Kidney epithelial cell (primary cell): Measurements from ENCODE around the gene ATRIP. TPM values are rescaled to one million over a fixed set of nuclear protein-coding genes. Genes with fewer than 3 reads are reported as not detected.

ENCODE experiments used
- DNase-seq: peaks from one replicate; pipeline ENCODE4 v3.0.0-alpha.2; 2010; ENCODE audit warnings: low read depth
- H3K27me3 ChIP-seq: 2 replicates; pipeline ENCODE4 v1.6.0; 2011; ENCODE audit warnings: low read length; ENCODE audit not compliant: control insufficient read depth, insufficient read depth
- H3K36me3 ChIP-seq: 2 replicates; pipeline ENCODE4 v1.5.1; 2011; ENCODE audit warnings: low read length; ENCODE audit not compliant: control insufficient read depth, insufficient read depth
- H3K4me3 ChIP-seq: 2 replicates; pipeline ENCODE4 v1.5.1; 2011; ENCODE audit warnings: low read depth, mild to moderate bottlenecking, control low read depth, low read length
- CTCF ChIP-seq: IDR thresholded peaks from 2 replicates; pipeline ENCODE4 v1.5.1; 2011; ENCODE audit warnings: mild to moderate bottlenecking, moderate library complexity, low read length, control low read depth, inconsistent platforms; ENCODE audit not compliant: insufficient read depth, poor library complexity, severe bottlenecking
- total RNA-seq: library from RNA; depleted of rRNA; stranded (reverse); fragments of >200 nt; gene quantifications from 2 replicates; pipeline ENCODE4 v1.2.3, GENCODE V29; 2015

ATRIP gene
- total RNA-seq, 1 donor from 2014 or later: 5.7 TPM

GRCh38 chr3:48486952-48487351 lies 40.4 kb downstream of the ATRIP start:
- Histone ChIP-seq H3K36me3 (no peaks in the 10 kb centered on the region), H3K27me3 (no peaks in the 10 kb centered on the region), H3K4me3 (no peak overlapping the region)
- no peak for TF ChIP-seq CTCF
- DNase-seq: no peak

GRCh38 chr3:48492461-48493202 lies 46.1 kb downstream of the ATRIP start:
- DNase-seq: no peak
- TF ChIP-seq CTCF: no peak
- H3K27me3 ChIP-seq: no peaks in the 10 kb centered on the region
- no peaks in the 10 kb centered on the region for H3K36me3 ChIP-seq
- no peak overlapping the region for H3K4me3 ChIP-seq

GRCh38 chr3:48493203-48493501 lies 46.6 kb downstream of the ATRIP start:
- DNase-seq: no peak
- H3K4me3 ChIP-seq: no peak overlapping the region
- H3K36me3 ChIP-seq: no peaks in the 10 kb centered on the region
- no peak for TF ChIP-seq CTCF
- H3K27me3 ChIP-seq: no peaks in the 10 kb centered on the region

GRCh38 chr3:48500656-48501055 lies 54.1 kb downstream of the ATRIP start:
- Histone ChIP-seq H3K36me3 (peaks cover 1% of the 10 kb centered on the region), H3K27me3 (no peaks in the 10 kb centered on the region), H3K4me3 (no peak overlapping the region)
- DNase-seq: no peak
- no peak for TF ChIP-seq CTCF

- DNase-seq: no peak
- no peak for TF ChIP-seq CTCF
- H3K36me3 ChIP-seq: peaks cover 1% of the 10 kb centered on the region
- no peaks in the 10 kb centered on the region for H3K27me3 ChIP-seq
- no peak overlapping the region for H3K4me3 ChIP-seq
Measured at GRCh38 chr3:48501196-48501595, 54.7 kb downstream of the ATRIP start.

GRCh38 chr3:48502121-48502520 lies 55.6 kb downstream of the ATRIP start:
- H3K4me3 ChIP-seq: no peak overlapping the region
- no peak for TF ChIP-seq CTCF
- peaks cover 1% of the 10 kb centered on the region for H3K36me3 ChIP-seq

More at GRCh38 chr3:48502121-48502520, 55.6 kb downstream of the ATRIP start:
- DNase-seq: no peak
- no peaks in the 10 kb centered on the region for H3K27me3 ChIP-seq
